GM12892 (cell line): ENCODE results near the gene HTRA1.

Experiments used
- POLR2A ChIP-seq: IDR thresholded peaks from 2 replicates; pipeline ENCODE4 v1.6.1; 2011; ENCODE audit warnings: low read depth, low read length, control low read depth
- POLR2AphosphoS5 ChIP-seq: IDR thresholded peaks from 2 replicates; pipeline ENCODE4 v1.6.1; 2011; ENCODE audit warnings: low read depth, low read length, control low read depth

- TF ChIP-seq POLR2A (no peak), POLR2AphosphoS5 (no peak)
These were observed 57.8 kb downstream of the HTRA1 start for GRCh38 chr10:122519144-122519543.
